ENCODE results near the gene ADGRD2.

Gene ADGRD2

DNA sequence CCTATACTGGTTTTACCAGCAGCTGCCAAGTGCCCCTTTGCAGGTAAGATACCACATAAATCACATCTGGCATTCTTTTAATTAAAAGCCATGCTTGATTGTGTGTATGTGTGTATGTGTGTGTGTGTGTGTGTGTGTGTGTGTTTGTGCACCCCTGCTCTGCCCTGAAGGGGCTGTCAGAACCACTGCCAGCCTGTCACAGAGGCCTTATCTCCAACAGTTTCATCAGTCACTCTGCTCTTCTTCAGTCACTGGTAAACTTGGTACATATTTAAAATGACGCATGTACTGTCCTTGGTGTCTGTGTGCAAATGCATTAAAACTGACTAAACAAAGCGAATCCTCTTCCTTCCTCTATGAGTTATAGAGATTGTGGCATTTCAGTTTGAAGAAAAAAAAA is 75.9 kb downstream of the ADGRD2 start:
- no peak for TF ChIP-seq SIN3A (IDR thresholded peaks at IDR 0.05; ENCODE audit: borderline replicate concordance, insufficient read depth, low read length)
- TF ChIP-seq, protein P1, sequence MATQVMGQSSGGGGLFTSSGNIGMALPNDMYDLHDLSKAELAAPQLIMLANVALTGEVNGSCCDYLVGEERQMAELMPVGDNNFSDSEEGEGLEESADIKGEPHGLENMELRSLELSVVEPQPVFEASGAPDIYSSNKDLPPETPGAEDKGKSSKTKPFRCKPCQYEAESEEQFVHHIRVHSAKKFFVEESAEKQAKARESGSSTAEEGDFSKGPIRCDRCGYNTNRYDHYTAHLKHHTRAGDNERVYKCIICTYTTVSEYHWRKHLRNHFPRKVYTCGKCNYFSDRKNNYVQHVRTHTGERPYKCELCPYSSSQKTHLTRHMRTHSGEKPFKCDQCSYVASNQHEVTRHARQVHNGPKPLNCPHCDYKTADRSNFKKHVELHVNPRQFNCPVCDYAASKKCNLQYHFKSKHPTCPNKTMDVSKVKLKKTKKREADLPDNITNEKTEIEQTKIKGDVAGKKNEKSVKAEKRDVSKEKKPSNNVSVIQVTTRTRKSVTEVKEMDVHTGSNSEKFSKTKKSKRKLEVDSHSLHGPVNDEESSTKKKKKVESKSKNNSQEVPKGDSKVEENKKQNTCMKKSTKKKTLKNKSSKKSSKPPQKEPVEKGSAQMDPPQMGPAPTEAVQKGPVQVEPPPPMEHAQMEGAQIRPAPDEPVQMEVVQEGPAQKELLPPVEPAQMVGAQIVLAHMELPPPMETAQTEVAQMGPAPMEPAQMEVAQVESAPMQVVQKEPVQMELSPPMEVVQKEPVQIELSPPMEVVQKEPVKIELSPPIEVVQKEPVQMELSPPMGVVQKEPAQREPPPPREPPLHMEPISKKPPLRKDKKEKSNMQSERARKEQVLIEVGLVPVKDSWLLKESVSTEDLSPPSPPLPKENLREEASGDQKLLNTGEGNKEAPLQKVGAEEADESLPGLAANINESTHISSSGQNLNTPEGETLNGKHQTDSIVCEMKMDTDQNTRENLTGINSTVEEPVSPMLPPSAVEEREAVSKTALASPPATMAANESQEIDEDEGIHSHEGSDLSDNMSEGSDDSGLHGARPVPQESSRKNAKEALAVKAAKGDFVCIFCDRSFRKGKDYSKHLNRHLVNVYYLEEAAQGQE (IDR thresholded peaks at IDR 0.05; ENCODE audit: insufficient read depth in 1 of 2, low read depth in 2 of 2, low read length in 2 of 2): no peak
- no peak for TF ChIP-seq TAF1 (IDR thresholded peaks at IDR 0.05; ENCODE audit: borderline replicate concordance, insufficient read depth, low read length)
- TF ChIP-seq FOXP2 (optimal IDR thresholded peaks at IDR 0.05; ENCODE audit: borderline replicate concordance, extremely low read depth, extremely low read length, insufficient read depth): no peak
- TF ChIP-seq POLR2AphosphoS5 (IDR thresholded peaks at IDR 0.05; ENCODE audit: low read depth, low read length): no peak

DNA sequence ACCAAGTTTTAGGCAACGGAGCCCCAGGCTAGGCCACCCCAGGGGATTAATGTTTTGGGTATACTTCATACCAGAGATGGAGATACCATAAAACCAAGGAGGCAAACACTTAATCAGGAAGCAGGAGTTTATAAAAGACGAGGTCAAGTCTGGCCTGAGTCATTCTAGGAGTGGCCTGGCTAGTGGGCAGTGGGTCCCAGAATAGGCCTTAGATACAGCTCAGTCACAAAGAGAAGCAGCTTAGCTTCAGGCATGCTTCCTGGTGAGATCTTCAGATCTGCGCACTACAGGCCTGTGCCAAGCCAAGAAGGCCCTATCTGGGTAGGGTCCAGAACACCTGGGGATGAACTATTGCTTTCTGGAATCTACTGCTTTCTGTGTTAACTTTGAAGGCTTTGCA is 77.5 kb downstream of the ADGRD2 start:
- TF ChIP-seq TAF1 (IDR thresholded peaks at IDR 0.05; ENCODE audit: borderline replicate concordance, insufficient read depth, low read length) (no peak), SIN3A (IDR thresholded peaks at IDR 0.05; ENCODE audit: borderline replicate concordance, insufficient read depth, low read length) (no peak)
- TF ChIP-seq, protein P1 (IDR thresholded peaks at IDR 0.05; ENCODE audit: insufficient read depth in 1 of 2, low read depth in 2 of 2, low read length in 2 of 2): no peak

Data from PFSK-1 (cell line).